Measurements from ENCODE around the gene TRAPPC6A.

DNA sequence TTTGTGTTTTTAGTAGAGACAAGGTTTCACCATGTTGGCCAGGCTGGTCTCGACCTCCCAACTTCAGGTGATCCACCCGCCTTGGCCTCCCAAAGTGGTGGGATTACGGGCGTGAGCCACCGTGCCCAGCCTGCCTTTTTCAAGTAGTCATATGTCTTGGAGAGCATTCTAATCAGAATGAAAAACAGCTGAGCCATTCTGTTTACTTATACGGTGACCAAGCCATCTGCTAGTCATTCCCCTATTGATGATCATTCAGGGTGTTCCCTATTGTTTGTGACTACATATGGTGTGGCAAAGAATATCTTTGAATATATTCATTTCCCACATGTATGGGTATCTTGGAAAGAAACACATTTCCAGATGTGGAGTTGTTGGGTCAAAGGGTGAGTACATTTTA is 17.7 kb upstream of the TRAPPC6A start:
- TF ChIP-seq L3MBTL2 (conservative IDR thresholded peaks at IDR 0.05) (no peak), NFRKB (IDR thresholded peaks at IDR 0.05) (no peak), SP1 (IDR thresholded peaks at IDR 0.05) (no peak), FOXK2 (IDR thresholded peaks at IDR 0.05) (no peak), TARDBP (IDR thresholded peaks at IDR 0.05) (no peak)
- TF ChIP-seq, protein P1, sequence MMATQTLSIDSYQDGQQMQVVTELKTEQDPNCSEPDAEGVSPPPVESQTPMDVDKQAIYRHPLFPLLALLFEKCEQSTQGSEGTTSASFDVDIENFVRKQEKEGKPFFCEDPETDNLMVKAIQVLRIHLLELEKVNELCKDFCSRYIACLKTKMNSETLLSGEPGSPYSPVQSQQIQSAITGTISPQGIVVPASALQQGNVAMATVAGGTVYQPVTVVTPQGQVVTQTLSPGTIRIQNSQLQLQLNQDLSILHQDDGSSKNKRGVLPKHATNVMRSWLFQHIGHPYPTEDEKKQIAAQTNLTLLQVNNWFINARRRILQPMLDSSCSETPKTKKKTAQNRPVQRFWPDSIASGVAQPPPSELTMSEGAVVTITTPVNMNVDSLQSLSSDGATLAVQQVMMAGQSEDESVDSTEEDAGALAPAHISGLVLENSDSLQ (IDR thresholded peaks at IDR 0.05) = no peak
